C1 segment of cervical spinal cord (tissue), 14 donors: ENCODE measurements around the gene INTS15.
"Not testable (repeated sequence)": the region's sequence is repeated elsewhere in the genome, so short reads cannot be mapped to it uniquely, and the experiment has no call there.

ENCODE experiments used
- DNase-seq, 14 donors: peaks; one replicate each; lab custom pipeline; 2025; lab: John Stamatoyannopoulos, UW

The INTS15 gene

GRCh38 chr7:6576867-6577368, 12.9 kb upstream of the INTS15 start:
- DNase-seq = peak in 1 of 14 donors; percentile 2

GRCh38 chr7:6577369-6578113, 12.3 kb upstream of the INTS15 start, which contains the start of gene ZDHHC4:
ZDHHC4 (plus strand) TSS chr7:6577454; CDS start chr7:6580562, 3,108 bp downstream.
- DNase-seq = peak in 13 of 14 donors; percentile 38 to 86 (median 65)

- DNase-seq = peak in 1 of 14 donors; percentile 7
Observed at GRCh38 chr7:6578114-6579084, 11.4 kb upstream of the INTS15 start.

- DNase-seq = no peak
Observed at GRCh38 chr7:6579446-6579845, 10.4 kb upstream of the INTS15 start.

GRCh38 chr7:6585746-6586432, 3.9 kb upstream of the INTS15 start:
- not testable (repeated sequence) for DNase-seq

- DNase-seq = no peak
Observed at GRCh38 chr7:6588566-6588965, 1.3 kb upstream of the INTS15 start.

- DNase-seq = peak in 1 of 14 donors; percentile 71
Observed at GRCh38 chr7:6589151-6589828, 531 bp upstream of the INTS15 start.

GRCh38 chr7:6590645-6591110, 857 bp downstream of the INTS15 start:
- peak in 1 of 14 donors; percentile 67 for DNase-seq

- DNase-seq = no peak
Observed at GRCh38 chr7:6600093-6600492, 10.3 kb downstream of the INTS15 start.

GRCh38 chr7:6604458-6604857, 14.6 kb downstream of the INTS15 start:
- no peak for DNase-seq

GRCh38 chr7:6606866-6607583, 17.2 kb downstream of the INTS15 start:
- no peak for DNase-seq

- no peak for DNase-seq
Observed at GRCh38 chr7:6607651-6608051, 17.8 kb downstream of the INTS15 start.

- DNase-seq = no peak
Observed at GRCh38 chr7:6608081-6608480, 18.3 kb downstream of the INTS15 start.

- DNase-seq = no peak
Observed at GRCh38 chr7:6608794-6609193, 19.0 kb downstream of the INTS15 start.

- DNase-seq = no peak
Observed at GRCh38 chr7:6612819-6613218, 23.0 kb downstream of the INTS15 start.

GRCh38 chr7:6613706-6614105, 23.9 kb downstream of the INTS15 start:
- DNase-seq = no peak

- peak in 5 of 14 donors; percentile 5 to 66 (median 19) for DNase-seq
Observed at GRCh38 chr7:6614953-6615722, 25.3 kb downstream of the INTS15 start, which contains the start of gene ZNF853. ZNF853 (plus strand) TSS chr7:6615610; CDS start chr7:6616175, 565 bp downstream.

- peak in 2 of 14 donors; percentile 8 to 18 for DNase-seq
Observed at GRCh38 chr7:6615723-6616555, 26.1 kb downstream of the INTS15 start.
